NCI-H446 treated with DMSO at 0.1 percent for 48 hours (cell line): Measurements from ENCODE around the gene MAD1L1.
"Not testable (repeated sequence)": the region's sequence is repeated elsewhere in the genome, so short reads cannot be mapped to it uniquely, and the experiment has no call there.

Experiments
- DNase-seq: peaks from one replicate; lab custom pipeline; 2025; lab: John Stamatoyannopoulos, UW

MAD1L1 gene

DNA sequence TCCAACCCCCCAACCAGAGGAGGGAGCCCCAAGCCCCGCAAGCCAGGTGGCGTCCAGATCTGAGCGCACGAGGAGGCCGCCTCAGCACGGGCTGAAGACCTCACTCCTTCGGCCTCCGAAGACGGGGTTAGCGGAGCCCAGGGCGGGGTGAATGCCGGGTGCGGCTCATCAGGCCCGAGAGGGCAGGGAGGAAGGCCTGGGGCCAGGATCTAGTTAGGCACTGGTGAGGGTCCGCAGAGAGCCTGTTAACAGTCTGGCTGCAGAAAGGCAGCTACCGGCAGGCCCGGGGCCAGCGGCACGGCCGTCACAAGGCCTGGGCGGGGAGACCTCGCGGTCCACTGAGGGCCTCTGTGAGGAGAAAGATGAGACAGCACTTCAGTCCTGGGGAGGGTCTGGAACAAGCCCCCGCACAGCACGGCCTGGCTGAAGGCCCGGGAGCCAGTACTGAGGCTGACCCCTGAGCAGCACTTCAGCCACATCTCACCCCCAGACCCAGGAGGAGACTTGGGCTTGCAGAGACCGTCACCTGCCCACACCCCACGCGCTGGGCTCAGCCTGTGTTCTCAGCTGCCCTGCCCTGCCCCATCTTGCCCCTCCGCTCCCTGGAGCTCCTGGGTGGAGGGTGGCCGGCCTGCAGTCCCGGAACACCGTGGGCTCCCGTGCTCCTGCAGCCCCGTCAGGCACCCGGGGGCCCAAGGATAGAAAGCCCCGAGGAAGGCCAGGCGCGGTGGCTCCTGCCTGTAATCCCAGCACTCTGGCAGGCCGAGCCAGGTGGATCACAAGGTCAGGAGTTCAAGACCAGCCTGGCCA lies 369.4 kb downstream of the MAD1L1 start:
- no peak for DNase-seq

DNA sequence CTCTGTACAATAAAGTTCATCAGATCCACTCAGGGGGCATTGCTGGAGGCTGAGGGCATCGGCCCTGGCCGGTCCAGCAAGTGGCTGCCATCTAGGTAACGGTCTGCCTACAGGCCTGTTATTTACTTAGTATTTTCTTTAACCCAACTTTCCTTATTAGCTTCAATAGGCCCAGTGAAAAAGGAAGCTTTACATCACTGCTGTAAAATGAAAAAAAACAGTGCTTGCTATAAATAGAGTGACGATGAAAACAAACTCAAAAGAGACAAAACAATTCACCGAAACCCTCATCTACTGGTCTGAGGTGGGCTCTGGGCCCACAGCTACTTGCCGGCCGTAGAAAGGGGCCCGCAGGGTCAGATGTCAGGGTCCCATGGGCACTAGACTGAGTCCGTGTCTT lies 370.2 kb downstream of the MAD1L1 start:
- no peak for DNase-seq

DNA sequence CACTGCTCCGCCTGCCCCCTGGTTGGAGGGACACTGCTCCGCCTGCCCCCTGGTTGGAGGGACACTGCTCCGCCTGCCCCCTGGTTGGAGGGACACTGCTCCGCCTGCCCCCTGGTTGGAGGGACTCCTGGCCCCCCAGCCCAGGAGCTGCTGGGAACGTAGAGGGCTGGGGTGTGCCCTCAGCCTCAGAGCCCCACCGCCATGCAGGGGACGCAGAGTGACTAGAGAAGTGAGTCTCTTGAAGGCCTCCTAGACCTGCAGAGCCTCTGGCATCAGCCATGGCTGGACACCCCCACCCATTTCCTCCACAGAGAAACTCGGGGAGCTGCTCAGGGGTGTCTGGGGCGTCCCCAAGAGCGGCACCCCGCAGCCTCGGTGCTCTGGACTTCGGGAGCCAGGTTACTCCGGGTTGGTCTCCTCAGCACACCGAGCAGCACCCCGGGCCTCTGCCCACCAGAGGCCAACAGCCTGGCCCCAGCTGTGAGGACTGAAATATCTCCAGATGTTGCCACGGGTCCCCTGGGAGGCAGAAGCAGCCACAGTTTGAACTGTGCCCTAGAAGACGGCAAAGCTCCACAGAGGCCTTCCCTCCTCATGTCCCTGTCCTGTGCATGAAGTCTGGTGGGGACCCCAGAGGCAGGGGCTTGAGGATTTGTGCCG lies 370.8 kb downstream of the MAD1L1 start:
- no peak for DNase-seq

DNA sequence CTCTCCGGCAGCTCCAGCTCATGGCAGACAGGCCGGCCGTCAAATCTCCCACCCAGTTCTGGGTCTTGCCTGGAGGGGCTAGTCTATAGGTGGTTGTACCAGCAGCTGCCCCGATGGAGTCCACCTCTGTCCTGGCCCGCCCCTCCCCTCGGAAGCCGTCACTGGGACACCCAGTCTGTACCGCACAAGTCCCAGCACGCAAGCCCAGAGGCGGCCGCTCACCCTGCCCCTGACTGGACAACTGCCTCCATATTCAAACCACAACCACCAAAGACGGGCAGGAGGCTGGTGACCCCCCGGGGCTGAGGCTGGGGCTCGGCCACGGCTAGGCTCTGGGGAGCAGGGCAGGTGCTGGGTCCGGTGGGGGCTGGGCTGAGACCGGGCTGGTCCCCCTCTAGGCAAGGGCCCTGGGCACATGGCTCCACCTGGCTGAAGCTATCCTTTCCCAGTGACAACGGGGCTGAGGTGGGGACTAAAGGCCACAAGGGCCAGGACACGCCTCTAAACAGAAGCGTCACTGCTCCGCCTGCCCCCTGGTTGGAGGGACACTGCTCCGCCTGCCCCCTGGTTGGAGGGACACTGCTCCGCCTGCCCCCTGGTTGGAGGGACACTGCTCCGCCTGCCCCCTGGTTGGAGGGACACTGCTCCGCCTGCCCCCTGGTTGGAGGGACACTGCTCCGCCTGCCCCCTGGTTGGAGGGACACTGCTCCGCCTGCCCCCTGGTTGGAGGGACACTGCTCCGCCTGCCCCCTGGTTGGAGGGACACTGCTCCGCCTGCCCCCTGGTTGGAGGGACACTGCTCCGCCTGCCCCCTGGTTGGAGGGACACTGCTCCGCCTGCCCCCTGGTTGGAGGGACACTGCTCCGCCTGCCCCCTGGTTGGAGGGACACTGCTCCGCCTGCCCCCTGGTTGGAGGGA lies 371.6 kb downstream of the MAD1L1 start:
- not testable (repeated sequence) for DNase-seq

DNA sequence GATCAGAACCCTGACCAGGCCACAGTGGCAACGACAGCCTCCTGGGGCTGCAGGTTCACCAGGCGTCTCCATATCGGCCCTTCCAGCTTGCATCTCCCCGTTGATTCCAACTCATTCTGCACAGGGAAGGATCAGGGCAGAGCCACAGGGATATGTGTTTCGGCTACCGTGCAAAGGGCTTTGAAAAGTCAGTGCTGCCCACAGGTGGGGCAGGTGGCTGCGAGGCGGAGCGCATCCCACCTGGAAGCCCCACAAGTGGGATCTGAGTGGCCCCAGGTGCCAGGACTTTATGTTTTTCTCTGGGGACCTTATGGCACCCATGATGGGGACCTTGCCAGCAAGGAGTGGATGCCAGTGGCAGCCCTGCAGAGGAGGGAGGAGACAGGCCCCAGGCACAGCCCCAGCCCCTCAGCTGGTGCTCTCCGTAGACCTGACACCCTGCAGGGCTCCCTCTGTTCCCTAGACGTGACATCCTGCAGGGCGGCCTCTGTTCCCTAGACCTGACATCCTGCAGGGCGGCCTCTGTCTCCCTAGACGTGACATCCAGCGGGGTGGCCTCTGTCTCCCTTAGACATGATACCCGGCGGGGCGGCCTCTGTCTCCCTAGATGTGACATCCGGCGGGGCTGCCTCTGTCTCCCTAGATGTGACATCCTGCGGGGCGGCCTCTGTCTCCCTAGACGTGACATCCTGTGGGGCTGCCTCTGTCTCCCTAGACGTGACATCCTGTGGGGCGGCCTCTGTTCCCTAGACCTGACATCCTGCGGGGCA lies 373.3 kb downstream of the MAD1L1 start:
- DNase-seq = no peak

DNA sequence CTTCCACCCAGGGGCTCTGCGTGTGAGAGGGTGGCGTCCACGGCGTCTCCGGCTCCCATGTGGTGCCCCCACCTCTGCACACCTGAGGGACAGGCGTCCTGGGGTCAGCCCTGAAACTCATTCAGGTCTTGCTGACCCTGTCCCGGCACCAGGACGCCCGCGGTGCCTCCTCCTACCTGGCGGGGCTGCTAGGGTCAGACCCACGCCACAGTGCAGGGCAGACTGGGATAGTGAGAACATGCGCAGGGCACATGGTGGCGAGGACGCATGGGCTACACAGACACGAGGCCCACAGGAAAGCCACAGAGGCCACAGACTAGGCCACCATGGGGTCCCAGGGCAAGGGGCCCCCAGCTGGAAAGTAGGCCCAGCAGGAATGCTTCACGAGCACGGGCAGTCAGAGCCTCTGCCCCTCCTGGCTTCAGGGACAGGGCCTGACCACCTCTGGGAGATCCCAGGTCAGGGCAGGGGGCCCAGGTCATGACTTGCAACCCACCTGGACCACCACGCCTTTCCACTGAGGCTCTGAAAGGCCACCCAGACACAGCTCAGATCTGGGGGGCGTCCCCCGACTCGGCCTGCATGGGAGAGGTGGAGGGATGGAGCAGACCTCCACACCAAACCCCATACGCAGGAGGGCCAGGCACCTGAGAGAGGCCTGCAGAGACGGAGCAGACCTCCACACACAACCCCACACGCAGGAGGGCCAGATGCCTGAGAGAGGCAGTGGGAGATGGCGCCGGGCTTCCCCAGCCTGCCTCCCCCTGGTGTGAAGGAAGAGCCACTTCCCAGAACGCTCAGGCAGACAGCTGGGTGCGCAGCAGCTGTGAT lies 374.1 kb downstream of the MAD1L1 start:
- DNase-seq = no peak

DNA sequence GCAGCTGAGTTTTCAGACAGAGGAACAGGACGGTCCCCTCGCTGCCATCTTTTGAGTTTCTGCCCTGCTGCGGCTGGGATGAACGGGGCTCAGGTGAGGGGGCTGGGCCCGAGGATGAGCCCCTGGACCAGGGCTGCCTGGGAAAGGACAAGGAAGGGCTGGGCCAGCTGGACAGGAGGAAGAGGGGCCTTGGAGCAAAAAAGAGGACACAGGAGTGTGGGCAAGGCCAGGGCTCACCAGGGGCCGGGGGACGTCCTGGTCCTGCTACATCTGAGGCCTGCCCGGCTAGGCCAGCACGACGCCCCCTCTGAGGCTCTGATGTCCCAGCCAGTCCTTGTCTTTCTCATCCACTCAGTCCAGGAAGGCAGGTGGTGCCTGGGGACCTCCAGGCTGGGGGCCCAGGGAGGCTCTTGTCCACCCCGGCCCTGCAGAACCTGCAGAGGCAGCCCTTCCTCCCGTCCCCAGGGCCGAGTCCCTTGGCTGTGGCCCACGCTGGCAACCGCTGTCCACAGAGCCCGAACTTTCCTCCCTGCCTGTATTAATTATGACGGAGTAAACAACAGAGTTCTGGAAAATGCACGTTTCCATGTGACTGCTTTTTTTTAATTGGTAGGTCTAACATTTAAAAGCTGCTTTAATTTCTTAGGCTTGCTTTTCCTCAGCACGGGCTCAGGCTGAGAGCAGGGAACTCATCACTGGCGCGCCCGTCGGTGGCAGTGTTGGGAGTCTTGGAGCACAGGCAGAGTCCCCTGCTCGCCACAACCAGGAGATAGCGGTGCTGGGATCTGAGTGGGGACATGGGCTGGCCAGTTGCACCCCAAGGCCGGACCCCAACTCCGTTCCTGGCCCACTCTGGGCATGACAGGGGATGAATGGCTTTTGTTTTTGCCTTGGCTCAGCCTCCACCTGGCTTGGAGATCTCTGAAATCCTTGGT lies 375.0 kb downstream of the MAD1L1 start:
- DNase-seq = no peak

DNA sequence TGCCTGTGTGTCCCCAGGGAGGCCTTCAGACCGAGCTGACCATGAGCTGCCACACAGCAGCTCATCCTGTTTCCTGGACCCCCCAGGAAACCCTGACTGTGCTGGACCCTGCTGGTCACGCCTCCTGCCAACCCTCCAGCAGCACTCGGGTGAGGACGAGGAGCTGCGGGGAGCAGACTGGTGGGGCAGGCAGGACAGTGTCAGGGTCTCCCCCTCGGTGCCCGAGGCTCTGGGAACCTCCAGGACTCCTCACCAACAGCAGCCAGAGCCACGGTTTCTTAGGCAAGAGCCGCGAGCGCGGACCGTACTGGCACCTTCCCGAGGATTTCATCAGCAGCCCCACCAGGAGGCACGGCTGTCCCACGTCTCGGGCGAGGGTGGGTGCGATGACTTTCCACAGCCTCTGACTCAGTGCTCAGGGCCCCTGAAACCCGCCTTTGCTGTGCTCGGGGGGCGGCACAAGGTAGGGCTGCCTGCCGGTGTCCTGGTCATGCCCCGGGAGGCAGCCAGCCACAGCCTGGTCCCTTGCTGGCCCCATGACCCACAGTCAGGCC lies 375.8 kb downstream of the MAD1L1 start:
- no peak for DNase-seq

DNA sequence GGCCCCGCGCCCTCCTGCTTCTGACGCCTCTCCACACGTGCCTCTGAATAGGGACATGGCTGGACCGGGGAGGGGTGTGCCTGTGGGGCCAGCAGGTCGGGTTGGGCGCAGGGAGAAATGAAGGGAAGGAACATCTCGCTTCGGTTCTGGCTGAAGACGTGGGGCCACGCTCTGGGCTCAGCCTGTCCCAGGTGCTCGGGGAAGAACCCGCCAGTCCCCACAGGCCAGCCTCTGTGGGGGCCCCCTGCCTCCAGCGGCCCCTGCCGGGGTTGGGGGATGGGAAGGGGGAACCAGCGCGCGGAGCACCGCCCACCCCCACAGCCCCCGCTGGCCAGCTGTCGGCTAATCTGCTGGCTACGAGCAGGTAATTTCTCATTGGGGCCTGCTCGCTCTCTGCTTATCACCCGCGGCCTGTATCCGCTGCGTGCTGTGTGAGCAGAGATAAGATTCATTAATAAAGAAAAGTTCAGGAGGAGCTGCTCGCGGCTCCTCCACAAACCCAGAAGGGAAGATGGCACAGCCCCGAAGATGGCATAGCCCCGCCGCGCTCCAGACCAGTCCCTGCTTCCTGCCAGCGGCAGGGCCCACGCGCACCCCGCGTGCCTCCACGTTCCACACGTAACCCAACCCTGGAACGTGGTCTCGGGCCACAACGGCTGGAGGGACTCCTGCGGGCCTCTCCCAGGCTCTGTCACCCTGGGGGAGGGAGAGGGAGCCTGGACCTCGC lies 376.4 kb downstream of the MAD1L1 start:
- DNase-seq = no peak

DNA sequence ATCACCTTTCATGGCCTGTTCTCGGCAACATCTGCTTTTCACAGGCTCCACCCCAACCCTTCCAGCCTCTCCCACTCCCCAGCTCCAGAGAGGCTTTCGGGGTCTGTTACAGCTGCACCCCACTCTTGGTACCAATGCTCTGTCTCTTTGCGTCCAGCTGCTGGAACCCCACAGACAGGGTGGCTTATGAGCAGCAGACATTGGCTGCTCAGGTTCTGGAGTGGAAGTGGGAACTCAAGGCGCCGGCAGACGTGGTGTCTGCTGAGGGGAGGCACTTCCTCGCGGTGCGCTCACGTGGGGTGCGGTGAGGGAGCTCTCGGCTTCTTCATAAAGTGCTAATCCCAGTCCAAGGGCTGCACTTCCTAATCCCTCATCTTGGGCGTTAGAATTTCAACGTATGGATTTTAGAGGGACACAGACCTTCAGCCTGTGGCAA lies 377.0 kb downstream of the MAD1L1 start:
- DNase-seq = no peak

DNA sequence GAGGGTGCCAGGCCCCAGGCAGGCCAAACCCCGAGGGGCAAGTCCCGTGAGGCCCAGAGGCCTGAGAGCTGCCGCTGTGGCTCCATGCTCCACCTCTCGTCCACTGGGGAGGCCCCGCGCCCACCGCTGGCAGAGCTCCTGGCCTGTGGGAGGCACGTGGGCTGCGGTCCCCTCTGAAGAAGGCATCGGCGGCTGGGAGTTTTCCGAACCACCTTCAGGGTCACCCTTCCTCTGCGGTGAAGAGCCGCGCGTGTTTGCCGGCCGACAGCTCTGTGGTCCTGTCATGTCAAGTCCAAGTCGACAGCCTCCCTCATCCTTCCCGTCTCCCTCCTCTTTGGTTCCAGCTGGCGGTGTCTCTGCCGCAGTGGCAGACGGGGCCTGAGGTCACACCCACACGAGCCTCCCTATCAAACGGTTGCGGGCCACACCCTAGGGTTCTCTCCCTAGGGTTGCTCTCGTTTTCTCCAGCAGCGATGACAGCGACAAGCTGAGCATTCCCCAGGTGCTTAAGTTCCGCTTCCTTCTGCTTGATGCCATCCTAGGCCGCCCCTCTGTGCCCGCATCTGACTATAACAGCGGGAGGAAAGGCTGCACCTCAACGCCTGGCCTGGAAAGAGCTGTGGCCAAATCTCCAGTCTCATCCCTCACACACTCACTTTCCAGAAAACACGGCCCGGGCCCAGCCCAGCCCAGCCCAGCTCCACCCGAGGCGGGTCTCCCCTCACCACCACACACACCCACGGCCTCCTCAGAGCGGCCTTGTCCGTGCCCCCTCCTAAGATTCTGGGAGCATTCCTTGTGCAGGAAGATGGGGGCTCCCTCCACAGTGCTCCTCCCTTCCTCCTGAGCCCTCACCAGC lies 377.6 kb downstream of the MAD1L1 start:
- DNase-seq = no peak

DNA sequence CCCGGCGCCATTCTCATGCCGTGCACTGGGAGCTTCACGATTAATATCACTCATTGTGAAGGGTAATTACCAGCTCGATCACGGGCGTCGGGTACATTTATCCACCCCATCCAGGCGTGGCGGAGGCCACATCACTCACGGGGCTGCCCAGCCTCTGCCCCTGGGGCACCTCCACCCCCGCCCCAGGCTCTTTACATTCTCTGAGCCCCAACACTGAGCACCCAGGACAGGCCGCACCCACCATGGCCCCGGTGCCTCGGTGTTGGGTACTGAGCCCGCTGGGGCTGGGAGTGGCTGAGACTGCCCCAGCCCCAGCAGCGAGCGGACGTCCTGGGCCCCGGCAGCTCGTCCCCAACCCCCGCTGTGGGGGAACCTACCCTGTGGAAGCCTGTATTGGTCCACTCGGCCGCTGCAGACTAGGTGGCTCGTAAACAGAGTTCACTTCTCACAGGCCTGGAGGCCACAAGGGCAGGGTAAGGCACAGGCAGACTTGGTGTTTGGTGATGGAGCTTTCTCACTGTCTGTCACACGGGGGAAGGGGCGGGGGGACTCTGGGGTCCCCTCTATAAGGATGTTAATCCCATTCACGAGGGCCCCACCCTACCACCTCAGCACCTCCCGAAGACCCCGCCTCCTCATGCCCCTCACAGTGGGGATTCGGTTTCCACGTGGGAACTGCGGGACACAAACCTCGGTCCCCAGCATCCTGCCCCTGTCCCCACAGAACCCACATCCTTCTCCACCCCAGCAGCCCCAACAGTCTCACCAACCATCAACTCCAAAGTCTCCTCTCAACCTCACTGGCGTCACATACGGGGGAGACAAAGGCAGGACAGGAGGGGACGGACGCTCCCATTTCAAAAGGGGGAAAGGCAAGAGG lies 378.5 kb downstream of the MAD1L1 start:
- no peak for DNase-seq

DNA sequence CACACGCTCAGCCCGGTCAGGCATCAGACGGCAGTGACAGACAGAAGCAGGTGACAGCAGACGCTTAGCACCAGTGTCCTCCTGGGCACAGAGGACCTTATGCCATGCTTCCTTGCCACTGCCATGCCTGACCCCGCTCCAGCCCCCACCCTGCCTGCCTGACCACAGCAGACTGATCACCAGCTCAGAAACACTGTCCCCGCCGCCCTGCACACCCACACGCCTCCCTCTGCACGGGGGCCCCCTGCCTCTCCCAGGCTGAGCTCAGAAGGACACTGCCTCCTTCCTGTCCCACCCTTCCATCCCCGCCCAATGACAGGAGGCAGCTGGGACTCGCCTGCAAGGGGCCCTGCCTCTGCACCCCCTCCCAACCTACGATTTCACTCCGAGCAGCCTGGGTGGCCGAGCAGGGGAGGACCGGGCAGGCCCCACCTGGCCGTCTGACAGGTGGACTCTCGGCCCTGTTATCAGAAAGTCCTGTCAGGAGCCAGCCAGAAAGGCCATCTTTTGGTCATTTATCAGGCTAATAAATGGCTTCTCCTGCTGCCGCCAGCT lies 379.2 kb downstream of the MAD1L1 start:
- no peak for DNase-seq

DNA sequence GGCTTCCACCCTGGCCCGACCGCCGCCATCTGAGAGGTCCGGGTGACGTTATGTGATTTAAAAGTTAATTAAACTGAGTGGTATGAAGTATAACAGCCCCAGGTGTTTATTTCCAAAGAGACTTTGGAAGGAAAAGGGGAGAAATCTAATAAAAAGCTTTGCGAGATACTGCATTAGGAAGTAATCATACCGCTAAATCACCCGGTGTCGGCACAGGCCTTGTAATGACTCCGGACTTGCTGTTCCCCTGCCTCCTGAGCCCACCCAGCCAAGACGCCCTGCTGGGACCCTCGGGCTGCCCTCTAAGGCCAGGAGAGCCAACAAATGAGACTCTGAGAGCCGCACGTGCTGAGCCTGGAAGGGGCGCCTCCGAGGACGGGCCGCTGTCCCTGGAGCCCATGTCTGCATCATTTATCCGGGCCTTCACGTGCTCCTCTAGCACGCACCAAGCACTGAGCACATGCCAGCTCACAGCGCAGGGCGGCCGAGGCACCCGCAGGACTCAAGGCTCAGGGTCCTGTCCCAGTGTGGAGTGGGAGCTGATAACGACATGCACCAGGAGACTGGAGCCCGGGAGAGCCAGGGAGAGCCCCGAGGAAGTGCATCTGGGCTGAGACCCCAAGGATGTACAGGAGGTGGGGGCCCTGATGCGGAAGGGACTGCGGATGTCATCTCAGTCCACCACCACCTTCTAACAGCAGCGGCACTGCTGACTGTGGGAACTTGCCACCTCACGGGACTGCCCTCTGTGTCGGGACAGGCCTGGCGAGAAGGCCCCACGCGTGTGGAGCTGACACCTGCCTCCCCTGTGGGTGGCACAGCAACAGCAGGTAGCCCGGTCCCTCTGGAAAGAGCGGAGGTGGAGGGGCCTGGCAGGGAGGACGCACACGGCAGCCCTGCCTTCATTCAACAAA lies 380.0 kb downstream of the MAD1L1 start:
- no peak for DNase-seq
